Measurements from ENCODE around the gene TPRN.

DNA sequence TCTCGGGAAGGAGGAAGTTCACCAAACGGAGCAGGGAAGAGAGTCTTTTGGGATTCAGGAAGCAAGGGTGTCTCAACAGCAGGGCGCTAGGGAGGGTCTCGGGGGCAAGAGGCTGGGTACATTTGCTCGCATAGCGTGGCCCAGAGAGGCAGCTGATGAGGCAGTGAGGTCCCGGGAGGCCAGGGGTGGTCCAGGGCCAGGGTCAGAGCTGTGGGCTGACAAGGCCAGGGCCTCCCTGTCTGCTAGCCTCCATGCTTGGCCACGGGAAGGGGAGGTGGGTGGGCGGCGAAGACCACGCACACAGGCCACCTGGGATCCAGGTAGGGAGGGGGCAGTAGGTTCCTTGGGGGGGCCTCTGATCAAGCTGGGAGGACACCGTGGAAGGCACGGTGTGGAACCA is 11.0 kb upstream of the TPRN start:
- TF ChIP-seq CTCF (conservative IDR thresholded peaks at IDR 0.05 in 1 of 2, IDR thresholded peaks at IDR 0.05 in 1 of 2; ENCODE audit: low read depth in 1 of 2, low read length in 2 of 2) = no peak
- TF ChIP-seq EZH2 (IDR thresholded peaks at IDR 0.05; ENCODE audit: low read length, missing control alignments) = no peak
